Stimulated activated CD4-positive, alpha-beta T cell treated with anti-CD3 and anti-CD28 coated beads, TNF-alpha, amount 100 ng/mL, for 1 hour (primary cell): Measurements from ENCODE around the gene LDLRAD4.

Experiments used
- DNase-seq, 3 donors: peaks; one replicate each; pipeline ENCODE4 v3.0.0-alpha.2; 2020; ENCODE audit warnings: low read depth in 3 of 3, low spot score in 1 of 3

Gene LDLRAD4

DNA sequence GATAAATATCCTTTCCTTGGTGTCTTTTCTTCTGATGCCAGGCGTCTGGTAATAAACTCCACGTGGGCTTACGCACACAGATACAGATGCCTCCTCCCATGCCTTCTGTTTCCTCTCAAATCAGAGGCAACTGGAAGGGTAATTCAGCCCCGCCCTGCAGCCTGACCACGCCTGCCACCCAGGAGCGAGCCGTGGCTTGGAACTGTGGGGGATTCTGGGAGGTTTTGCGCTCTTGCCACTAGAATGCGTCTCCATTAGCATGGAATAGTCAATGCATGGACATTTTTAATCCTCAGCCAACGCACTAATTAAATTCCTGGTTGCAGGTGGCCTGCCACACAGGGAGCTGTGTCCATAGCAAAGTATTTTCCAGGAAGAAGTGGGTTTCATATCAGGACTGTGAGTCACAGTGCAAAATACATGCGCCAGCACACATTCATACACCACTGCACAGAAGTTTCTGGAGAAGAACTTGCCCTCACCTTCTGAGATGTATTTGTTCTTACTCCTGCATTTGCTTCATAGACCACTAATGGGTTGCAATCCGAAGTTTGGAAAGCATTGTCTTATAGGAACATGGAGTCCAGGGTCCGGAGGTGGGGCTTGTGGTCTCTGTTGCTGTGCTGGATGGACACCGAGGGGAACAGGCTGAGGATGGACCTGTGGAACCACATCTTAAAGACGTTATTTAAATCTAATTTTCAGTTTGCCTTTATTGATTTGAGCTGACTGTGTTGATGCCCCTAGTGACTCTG is 151.4 kb downstream of the LDLRAD4 start:
- DNase-seq: no peak

DNA sequence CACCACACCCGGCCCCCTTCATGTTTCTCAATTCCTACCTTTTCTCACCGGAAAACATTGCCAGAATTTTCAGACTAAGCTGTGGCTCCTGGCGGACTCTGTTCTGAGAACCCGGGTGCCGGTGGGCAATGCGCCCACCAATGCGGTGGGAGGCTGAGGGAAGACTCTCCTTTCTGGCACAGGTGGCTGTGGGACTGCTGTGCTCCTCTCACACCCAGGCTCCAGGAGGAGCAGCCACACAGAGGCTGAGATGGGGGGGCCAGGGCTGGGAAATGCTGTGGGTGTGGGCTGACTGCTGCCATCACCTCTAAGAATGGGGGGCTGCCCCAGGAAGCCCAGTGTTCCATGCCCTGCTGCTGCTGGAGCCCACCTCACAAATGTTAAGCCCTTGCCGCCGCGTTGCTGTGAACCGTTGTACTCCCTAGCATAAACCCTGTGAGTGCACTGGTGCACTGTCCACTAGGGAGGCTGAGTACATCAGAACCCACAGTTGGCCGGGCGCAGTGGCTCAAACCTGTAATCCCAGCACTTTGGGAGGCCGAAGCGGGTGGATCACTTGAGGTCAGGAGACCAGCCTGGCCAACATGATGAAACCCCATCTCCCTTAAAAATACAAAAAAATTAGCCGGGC is 152.6 kb downstream of the LDLRAD4 start:
- DNase-seq: no peak

GRCh38 chr18:13371689-13372418 is 153.3 kb downstream of the LDLRAD4 start:
- no peak for DNase-seq

- no peak for DNase-seq
Measured at GRCh38 chr18:13372531-13372951, 154.0 kb downstream of the LDLRAD4 start.

- DNase-seq: no peak
Measured at GRCh38 chr18:13374096-13374467, 155.5 kb downstream of the LDLRAD4 start.

DNA sequence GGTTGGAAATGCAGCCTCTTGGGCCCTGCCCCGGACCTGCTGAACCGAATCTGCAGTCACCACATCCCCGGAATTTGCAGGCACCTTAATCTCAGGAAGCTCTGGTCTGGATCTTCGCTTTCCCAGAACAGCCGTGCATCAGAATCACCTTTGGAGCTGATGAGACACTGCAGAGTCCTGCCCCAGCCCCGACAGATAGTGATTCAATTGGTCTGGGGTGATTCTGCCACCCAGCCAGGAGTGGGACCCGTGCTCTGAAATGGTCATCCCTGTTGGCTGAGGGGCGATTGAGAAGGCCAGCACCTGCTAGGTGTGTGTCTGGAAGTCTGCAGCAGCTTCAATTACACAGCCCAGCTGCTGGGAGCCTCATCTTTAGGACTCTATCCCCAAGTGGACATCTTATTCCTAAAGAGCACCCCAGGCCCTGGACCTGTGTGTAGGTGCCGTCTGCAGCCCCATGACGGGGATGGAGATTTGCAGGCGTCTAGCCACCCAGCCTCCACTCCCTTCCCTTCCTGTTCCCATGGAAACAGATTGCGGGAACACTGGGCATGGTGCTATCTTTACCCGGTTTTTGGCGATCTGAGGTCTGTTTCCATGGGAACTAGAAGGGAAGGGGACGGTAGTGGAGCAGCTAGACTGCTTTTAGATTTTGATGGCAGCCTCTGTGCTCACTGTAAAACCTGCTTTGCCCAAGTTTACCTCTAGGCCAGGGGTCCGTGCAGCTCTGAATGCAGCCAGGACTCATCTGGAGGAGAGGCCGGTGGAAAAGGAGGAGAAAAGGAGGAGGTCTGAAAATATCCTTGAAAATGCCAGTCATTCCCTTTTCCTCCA is 156.1 kb downstream of the LDLRAD4 start:
- no peak for DNase-seq

- peak; percentile 42 to 57 (median 53) for DNase-seq
Measured at GRCh38 chr18:13375302-13376255, 157.0 kb downstream of the LDLRAD4 start.

- DNase-seq: peak in 1 of 3 donors; percentile 45
Measured at GRCh38 chr18:13376298-13376840, 157.8 kb downstream of the LDLRAD4 start.

DNA sequence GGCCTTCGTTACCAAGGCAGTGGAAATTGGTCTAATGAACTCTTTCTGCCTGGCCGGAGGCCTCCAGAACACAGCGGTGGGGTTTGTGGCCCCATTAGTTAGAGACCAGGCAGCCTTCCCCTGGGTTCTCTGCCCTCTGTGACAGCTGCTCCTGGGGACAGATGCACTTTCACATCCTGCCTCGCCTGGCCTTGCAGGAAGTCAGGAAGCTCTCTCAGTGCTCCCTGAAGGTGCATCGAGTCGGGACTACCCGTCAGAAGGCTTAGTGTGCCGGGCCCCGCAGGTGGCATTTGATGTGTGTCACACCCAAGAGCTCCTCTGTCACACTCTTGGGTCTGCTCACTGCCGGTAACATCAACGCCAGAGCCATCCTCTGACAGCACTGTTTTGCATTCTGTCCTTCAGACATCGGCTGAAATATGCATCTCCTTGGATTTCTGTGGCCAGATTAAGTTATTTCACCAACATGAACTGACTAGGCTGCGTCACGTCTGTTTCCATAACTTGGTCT is 158.3 kb downstream of the LDLRAD4 start:
- peak; percentile 48 to 55 (median 52) for DNase-seq

DNA sequence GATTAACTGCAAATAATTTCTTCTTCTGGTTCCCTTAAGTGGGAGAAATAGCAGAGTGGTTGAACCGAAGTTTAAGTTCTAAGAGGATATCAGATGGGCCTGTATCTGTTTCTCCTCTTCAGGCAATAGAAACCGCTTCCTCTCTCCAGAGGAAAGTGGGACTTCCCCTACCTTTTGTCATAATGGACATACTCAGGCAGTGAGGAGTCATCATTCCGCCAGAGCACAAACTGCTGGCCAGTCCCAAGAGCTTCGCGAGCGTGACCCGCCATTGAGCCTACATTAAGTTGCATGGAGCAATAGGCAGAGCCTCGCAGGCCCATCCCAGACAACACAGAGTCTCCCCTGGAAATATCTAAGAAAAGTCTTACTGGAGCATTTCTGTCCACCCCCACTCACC is 158.9 kb downstream of the LDLRAD4 start:
- DNase-seq: no peak

DNA sequence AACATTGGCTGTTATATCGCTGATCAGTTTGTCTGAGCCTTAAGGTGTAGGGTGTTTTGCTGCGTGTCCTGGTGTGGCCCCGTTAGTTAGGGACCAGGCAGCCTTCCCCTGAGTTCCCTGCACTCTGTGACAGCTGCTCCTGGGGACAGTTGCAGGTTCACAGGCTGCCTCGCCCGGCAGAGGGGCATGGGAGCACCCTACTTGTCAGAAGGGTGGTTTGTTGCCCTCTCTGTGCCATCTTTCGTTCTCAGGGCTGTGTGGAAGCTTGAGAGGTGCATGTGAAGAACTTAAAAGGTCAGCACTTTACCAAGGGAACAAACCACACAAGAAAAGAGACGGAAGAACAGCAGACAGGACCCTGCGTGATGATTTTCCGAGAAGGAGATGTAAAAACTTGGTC is 159.6 kb downstream of the LDLRAD4 start:
- no peak for DNase-seq

- DNase-seq: no peak
Measured at GRCh38 chr18:13379062-13379865, 160.7 kb downstream of the LDLRAD4 start.

DNA sequence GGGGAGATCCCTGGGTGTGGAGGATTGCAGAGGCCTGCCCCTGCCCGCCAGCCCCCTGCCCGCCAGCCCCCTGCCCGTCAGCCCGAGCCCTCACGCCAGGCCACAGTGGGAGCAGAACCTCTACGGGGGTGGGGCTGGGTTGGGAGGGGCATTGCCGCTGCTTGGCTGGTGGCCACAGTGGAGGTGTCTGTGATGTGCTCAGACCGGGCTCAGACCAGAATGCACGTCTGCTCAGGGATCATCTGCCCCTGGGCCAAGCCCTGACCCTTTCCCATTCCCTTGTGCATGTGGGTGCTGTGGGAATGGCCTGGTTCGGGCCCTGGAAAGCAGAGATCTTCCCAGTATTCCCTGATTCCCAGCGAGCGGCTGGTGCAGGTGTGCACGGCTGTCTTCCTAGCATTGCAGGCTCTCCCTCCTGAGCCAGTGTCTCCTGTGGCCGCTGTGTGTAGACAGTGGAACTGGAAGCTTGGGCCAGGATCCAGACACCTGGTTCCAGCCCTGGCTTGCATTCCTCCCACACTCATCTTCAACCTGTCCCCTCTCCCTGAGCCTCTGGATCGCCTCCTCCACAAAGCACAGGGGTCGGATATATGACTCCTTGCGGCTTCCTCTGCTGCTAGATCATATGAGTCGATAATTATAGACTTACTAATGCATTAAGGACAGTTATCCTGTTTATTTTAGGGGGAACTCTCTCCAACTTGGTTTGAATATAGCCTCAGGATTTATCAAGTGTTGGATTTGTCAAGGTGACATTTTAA is 161.6 kb downstream of the LDLRAD4 start:
- no peak for DNase-seq

DNA sequence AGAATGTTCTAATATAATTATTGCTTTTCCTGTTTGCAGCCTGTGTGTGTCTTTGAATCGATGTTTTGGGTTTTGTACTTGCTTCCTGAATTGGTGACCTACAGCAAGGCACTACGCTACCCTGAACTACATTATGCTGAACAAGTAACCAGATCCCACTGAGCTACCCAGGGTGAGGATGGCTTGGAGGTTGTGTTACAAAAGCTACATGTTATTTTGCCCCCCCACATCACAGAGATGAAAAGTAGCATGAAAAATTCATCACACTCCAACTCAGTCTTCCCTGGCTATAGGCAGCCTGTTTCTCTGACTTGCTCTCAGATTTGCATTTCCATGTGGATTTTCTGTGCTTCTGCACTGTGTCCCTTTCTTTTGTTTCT is 162.1 kb downstream of the LDLRAD4 start:
- no peak for DNase-seq

DNA sequence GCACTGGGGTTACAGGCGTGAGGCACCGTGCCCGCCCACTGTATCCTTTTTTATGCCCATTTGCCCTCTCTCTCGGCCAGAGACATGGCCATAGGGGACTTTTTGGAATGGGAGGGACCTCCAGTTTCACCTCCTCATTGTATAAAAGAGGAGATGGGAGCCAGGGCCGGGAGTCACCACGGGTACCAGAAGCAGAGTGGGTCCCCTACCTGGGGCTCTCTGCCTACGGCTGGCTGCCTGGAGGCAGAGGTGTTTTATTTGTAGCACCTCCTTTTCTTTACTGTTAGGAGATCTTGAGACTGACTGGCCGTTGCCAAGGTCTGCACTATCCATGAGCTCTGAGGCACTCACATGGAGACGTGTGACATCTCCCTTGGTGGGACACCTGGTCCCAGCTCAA is 162.8 kb downstream of the LDLRAD4 start:
- DNase-seq: no peak

DNA sequence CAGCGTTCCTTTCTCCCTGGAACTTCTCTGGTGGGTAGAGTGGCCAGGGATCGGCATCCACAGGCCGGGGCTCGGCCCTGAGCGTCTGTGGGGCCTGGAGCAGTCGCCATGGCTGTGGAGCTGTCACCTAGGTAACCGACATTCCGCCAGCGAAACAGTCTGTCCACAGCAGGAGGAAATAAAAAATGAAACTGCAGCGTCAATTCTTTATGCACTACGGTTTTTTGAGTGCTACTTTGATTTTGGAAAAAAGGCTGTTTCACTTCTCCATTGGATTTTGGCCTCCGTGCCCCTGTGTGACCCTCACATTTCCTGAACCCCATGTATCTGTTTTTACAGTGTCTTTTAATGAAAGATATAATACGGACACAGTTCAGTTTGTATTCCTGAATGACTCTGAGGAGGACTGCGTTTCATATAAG is 163.4 kb downstream of the LDLRAD4 start:
- DNase-seq: no peak

DNA sequence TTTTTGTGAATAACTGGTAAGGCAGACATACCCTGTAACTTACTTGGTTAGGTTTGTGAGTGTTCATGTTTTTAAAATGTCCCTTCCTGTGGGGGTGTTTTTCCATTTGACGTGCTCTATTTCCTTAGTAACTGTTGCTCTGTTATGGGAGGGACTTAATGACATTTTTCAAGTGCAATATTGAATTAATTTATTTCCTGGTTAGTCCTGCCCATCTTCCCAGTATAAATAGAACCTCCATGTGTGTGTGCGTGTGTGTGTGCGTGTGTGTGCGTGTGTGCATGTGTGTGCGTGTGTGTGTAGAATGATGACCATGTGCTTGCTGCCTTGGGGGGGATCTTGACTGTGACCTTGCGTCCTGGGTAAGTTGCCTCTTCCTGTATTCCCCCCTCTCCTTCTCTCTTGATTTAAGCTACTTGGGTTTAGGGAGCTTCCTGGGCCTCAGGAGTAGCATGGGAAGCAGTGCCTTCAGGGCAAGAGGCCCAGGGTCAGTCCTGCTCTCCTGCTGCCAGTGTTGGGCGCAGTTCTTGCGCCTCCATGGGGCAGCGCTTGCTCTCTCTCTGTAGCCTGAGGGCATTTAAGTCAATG is 163.9 kb downstream of the LDLRAD4 start:
- DNase-seq: no peak
